PC-3 (cell line): ENCODE data around the gene KCNQ1. TPM values are rescaled to one million over a fixed set of nuclear protein-coding genes. Genes with fewer than 3 reads are reported as not detected.

Experiments used
- ATAC-seq: fragments of 200-7000 bp; cut with Tn5 transposase; 2 replicates; pipeline ENCODE4 v1.9.1; 2020; ENCODE audit warnings: mild to moderate bottlenecking, moderate library complexity
- BruUV-seq: library from RNA; stranded (reverse); fragments of 400-500 nt; replicated peaks from 2 replicates; lab custom pipeline; 2021; lab: Mats Ljungman, UMichigan
- CTCF ChIA-PET: fragments of 300-600 bp; sonication (Branson Sonifier 250); formaldehyde crosslinking; loops from one replicate; lab custom pipeline; 2022; ENCODE audit warnings: antibody characterized with exemption; lab: Charles Lee
- POLR2A ChIA-PET: fragments of 300-600 bp; sonication (Branson Sonifier 250); formaldehyde crosslinking; loops from one replicate; lab custom pipeline; 2022; ENCODE audit warnings: antibody characterized with exemption; ENCODE audit not compliant: unreplicated experiment; lab: Charles Lee
- DNase-seq: peaks from one replicate; pipeline ENCODE4 v3.0.0-alpha.2; 2015
- H2AFZ ChIP-seq: fragments of 300-600 bp; sonication (generic); 2 replicates; pipeline ENCODE4 v1.6.0; 2016; ENCODE audit warnings: antibody characterized with exemption, low read length
- H3F3A ChIP-seq: fragments of 300-600 bp; sonication (generic); one replicate; pipeline ENCODE4 v1.6.0; 2017; ENCODE audit warnings: antibody characterized with exemption, low read length, control low read depth, mild to moderate bottlenecking; ENCODE audit not compliant: unreplicated experiment
- H3K27ac ChIP-seq: fragments of 300-600 bp; sonication (generic); 2 replicates; pipeline ENCODE4 v1.5.1; 2016; ENCODE audit warnings: mild to moderate bottlenecking, low read length
- H3K27me3 ChIP-seq: fragments of 300-600 bp; sonication (generic); 2 replicates; pipeline ENCODE4 v1.6.1; 2016; ENCODE audit warnings: low read length, mixed read lengths
- H3K36me3 ChIP-seq: fragments of 300-600 bp; sonication (generic); 2 replicates; pipeline ENCODE4 v1.6.1; 2016; ENCODE audit warnings: low read depth, mixed run types, low read length, mixed read lengths
- H3K4me1 ChIP-seq: fragments of 300-600 bp; sonication (generic); 2 replicates; pipeline ENCODE4 v1.5.1; 2016; ENCODE audit warnings: low read length; ENCODE audit not compliant: insufficient read depth
- H3K4me2 ChIP-seq: fragments of 300-600 bp; sonication (generic); 2 replicates; pipeline ENCODE4 v1.6.0; 2016; ENCODE audit warnings: low read length
- H3K4me3 ChIP-seq: fragments of 300-600 bp; sonication (generic); 2 replicates; pipeline ENCODE4 v1.5.1; 2016; ENCODE audit warnings: mild to moderate bottlenecking, low read length, mixed read lengths
- H3K79me2 ChIP-seq: fragments of 300-600 bp; sonication (generic); 2 replicates; pipeline ENCODE4 v1.6.1; 2017; ENCODE audit warnings: low read length, mixed read lengths
- H3K9ac ChIP-seq: fragments of 300-600 bp; sonication (generic); 2 replicates; pipeline ENCODE4 v1.6.0; 2016; ENCODE audit warnings: mild to moderate bottlenecking, low read length
- H3K9me2 ChIP-seq: fragments of 300-600 bp; sonication (generic); replicated peaks from 2 replicates; pipeline ENCODE4 v1.6.1; 2016; ENCODE audit warnings: mixed run types, low read length, mixed read lengths
- H3K9me3 ChIP-seq: fragments of 300-600 bp; sonication (generic); 2 replicates; pipeline ENCODE4 v1.6.1; 2016; ENCODE audit warnings: low read length, mixed read lengths
- H4K20me1 ChIP-seq: fragments of 300-600 bp; sonication (generic); 2 replicates; pipeline ENCODE4 v1.6.1; 2016; ENCODE audit warnings: low read length, mixed read lengths
- EZH2 ChIP-seq: fragments of 300-600 bp; sonication (generic); IDR thresholded peaks from one replicate; pipeline ENCODE4 v1.6.1; 2017; ENCODE audit warnings: antibody characterized with exemption, mild to moderate bottlenecking, low read length; ENCODE audit not compliant: unreplicated experiment
- EZH2phosphoT487 ChIP-seq: fragments of 300-600 bp; sonication (generic); IDR thresholded peaks from 2 replicates; pipeline ENCODE4 v1.6.1; 2018; ENCODE audit warnings: mild to moderate bottlenecking, antibody characterized with exemption, low read length, borderline replicate concordance
- intact Hi-C: fragments of 100-400 bp; cut with micrococcal nuclease; formaldehyde crosslinking; loops from 2 replicates; pipeline ENCODE4 v1.9.0; 2023
- total RNA-seq: library from RNA; depleted of rRNA; stranded (reverse); fragments of >200 nt; gene quantifications from 2 replicates; pipeline ENCODE4 v1.2.3, GENCODE V29; 2014
- TF ChIP-seq, protein P1 (sequence below): fragments of 300-600 bp; sonication (generic); conservative IDR thresholded peaks from 2 replicates; pipeline ENCODE4 v1.5.1; 2017; ENCODE audit warnings: antibody characterized with exemption, low read depth, mild to moderate bottlenecking, low read length

KCNQ1 gene
- total RNA-seq, 1 experiment from 2014 or later = 0.40 TPM

- intact Hi-C loops = no loop called here
- H3F3A ChIP-seq = no peaks in the 10 kb centered on the region
- H2AFZ ChIP-seq = no peak overlapping the region
- H3K4me3 ChIP-seq = no peak overlapping the region
- no TSS peak for BruUV-seq
- no peak overlapping the region for H3K4me2 ChIP-seq
- peaks cover 5% of the 10 kb centered on the region for H3K4me1 ChIP-seq
- DNase-seq (no peak), ATAC-seq (no peak)
- ChIA-PET POLR2A (no interaction called here), CTCF (no interaction called here)
- TF ChIP-seq, protein P1, sequence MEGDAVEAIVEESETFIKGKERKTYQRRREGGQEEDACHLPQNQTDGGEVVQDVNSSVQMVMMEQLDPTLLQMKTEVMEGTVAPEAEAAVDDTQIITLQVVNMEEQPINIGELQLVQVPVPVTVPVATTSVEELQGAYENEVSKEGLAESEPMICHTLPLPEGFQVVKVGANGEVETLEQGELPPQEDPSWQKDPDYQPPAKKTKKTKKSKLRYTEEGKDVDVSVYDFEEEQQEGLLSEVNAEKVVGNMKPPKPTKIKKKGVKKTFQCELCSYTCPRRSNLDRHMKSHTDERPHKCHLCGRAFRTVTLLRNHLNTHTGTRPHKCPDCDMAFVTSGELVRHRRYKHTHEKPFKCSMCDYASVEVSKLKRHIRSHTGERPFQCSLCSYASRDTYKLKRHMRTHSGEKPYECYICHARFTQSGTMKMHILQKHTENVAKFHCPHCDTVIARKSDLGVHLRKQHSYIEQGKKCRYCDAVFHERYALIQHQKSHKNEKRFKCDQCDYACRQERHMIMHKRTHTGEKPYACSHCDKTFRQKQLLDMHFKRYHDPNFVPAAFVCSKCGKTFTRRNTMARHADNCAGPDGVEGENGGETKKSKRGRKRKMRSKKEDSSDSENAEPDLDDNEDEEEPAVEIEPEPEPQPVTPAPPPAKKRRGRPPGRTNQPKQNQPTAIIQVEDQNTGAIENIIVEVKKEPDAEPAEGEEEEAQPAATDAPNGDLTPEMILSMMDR = no peak
- TF ChIP-seq EZH2 (no peak), EZH2phosphoT487 (no peak)
- H3K9ac ChIP-seq = no peak overlapping the region
- H3K27me3 ChIP-seq = no peaks in the 10 kb centered on the region
- H3K36me3 ChIP-seq = no peaks in the 10 kb centered on the region
- no peaks in the 10 kb centered on the region for H3K9me3 ChIP-seq
- no peak overlapping the region for H3K27ac ChIP-seq
- H3K79me2 ChIP-seq = no peaks in the 10 kb centered on the region
- H4K20me1 ChIP-seq = no peaks in the 10 kb centered on the region
- H3K9me2 ChIP-seq = no peaks in the 10 kb centered on the region
These were observed 338.8 kb downstream of the KCNQ1 start for GRCh38 chr11:2783536-2784082.

DNA sequence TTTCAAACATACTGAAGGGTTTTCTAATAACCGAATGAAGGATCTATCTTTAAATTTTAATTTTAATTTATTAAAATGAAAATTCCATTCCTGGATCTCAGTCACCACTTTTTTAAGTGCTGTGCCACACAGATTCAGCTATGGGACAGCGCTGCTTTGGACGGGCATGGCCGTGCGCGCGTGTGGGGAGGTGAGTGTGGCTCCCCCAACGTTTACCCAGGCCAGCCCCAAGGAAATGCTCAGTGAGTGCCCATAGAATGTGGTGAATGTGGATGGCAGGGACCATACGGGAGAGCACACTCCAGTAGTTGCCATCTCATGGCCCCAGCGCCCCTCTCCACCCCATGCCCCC lies 343.0 kb downstream of the KCNQ1 start:
- Histone ChIP-seq H3K79me2 (no peaks in the 10 kb centered on the region), H3K9me3 (no peaks in the 10 kb centered on the region), H3K4me3 (no peak overlapping the region), H3K9me2 (no peaks in the 10 kb centered on the region), H4K20me1 (no peaks in the 10 kb centered on the region), H3K9ac (no peak overlapping the region), H2AFZ (no peak overlapping the region), H3F3A (no peaks in the 10 kb centered on the region), H3K36me3 (no peaks in the 10 kb centered on the region), H3K4me1 (no peaks in the 10 kb centered on the region), H3K27ac (no peak overlapping the region), H3K27me3 (no peaks in the 10 kb centered on the region), H3K4me2 (no peak overlapping the region)
- ATAC-seq (no peak), DNase-seq (no peak)
- ChIA-PET POLR2A (no interaction called here), CTCF (no interaction called here)
- intact Hi-C loops = no loop called here
- no TSS peak for BruUV-seq
- no peak for TF ChIP-seq EZH2phosphoT487
- TF ChIP-seq, protein P1 = no peak
- no peak for TF ChIP-seq EZH2

GRCh38 chr11:2788168-2789071 lies 343.6 kb downstream of the KCNQ1 start:
- Histone ChIP-seq H3K9me2 (no peaks in the 10 kb centered on the region), H3K4me1 (no peaks in the 10 kb centered on the region), H4K20me1 (no peaks in the 10 kb centered on the region), H2AFZ (no peak overlapping the region), H3K27me3 (no peaks in the 10 kb centered on the region), H3K36me3 (no peaks in the 10 kb centered on the region), H3K4me3 (no peak overlapping the region), H3K9me3 (no peaks in the 10 kb centered on the region), H3K27ac (no peak overlapping the region), H3F3A (no peaks in the 10 kb centered on the region), H3K9ac (no peak overlapping the region), H3K79me2 (no peaks in the 10 kb centered on the region), H3K4me2 (no peak overlapping the region)
- BruUV-seq = no TSS peak
- DNase-seq (no peak), ATAC-seq (no peak)
- intact Hi-C loops = no loop called here
- POLR2A ChIA-PET = no interaction called here
- CTCF ChIA-PET = no interaction called here
- TF ChIP-seq, protein P1 = no peak
- TF ChIP-seq EZH2phosphoT487 (no peak), EZH2 (no peak)
